Smooth muscle cell (in vitro differentiated cells): Measurements from ENCODE around the gene TRIM15. TPM values are rescaled to one million over a fixed set of nuclear protein-coding genes. Genes with fewer than 3 reads are reported as not detected.

Experiments used
- DNase-seq: peaks from one replicate; lab custom pipeline; 2025; ENCODE audit not compliant: unreplicated experiment; lab: John Stamatoyannopoulos, UW
- H2AFZ ChIP-seq: fragments of 200-600 bp; sonication (generic); 2 replicates; pipeline ENCODE4 v1.6.0; 2016; ENCODE audit warnings: antibody characterized with exemption, low read depth, mild to moderate bottlenecking
- H3F3A ChIP-seq: fragments of 200-600 bp; sonication (generic); 2 replicates; pipeline ENCODE4 v1.6.0; 2017; ENCODE audit warnings: antibody characterized with exemption, low read depth
- H3K27ac ChIP-seq: fragments of 200-600 bp; sonication (generic); 2 replicates; pipeline ENCODE4 v1.5.1; 2016; ENCODE audit warnings: low read depth, mild to moderate bottlenecking
- H3K27me3 ChIP-seq: fragments of 200-600 bp; sonication (generic); 2 replicates; pipeline ENCODE4 v1.6.1; 2016; ENCODE audit warnings: low read depth, mild to moderate bottlenecking
- H3K36me3 ChIP-seq: fragments of 200-600 bp; sonication (generic); 2 replicates; pipeline ENCODE4 v1.5.1; 2016; ENCODE audit warnings: low read depth
- H3K4me1 ChIP-seq: fragments of 200-600 bp; sonication (generic); 2 replicates; pipeline ENCODE4 v1.5.1; 2016; ENCODE audit warnings: low read depth
- H3K4me2 ChIP-seq: fragments of 200-600 bp; sonication (generic); 2 replicates; pipeline ENCODE4 v1.6.0; 2016; ENCODE audit warnings: mild to moderate bottlenecking
- H3K4me3 ChIP-seq: fragments of 200-600 bp; sonication (generic); 2 replicates; pipeline ENCODE4 v1.5.1; 2016; ENCODE audit warnings: mild to moderate bottlenecking
- H3K79me2 ChIP-seq: fragments of 200-600 bp; sonication (generic); 2 replicates; pipeline ENCODE4 v1.6.0; 2016; ENCODE audit warnings: low read depth, mild to moderate bottlenecking
- H3K9ac ChIP-seq: fragments of 200-600 bp; sonication (generic); 2 replicates; pipeline ENCODE4 v1.6.0; 2016; ENCODE audit warnings: low read depth
- H3K9me3 ChIP-seq: fragments of 200-600 bp; sonication (generic); replicated peaks from 2 replicates; pipeline ENCODE4 v1.5.1; 2016; ENCODE audit warnings: low read depth
- H4K20me1 ChIP-seq: fragments of 200-600 bp; sonication (generic); 2 replicates; pipeline ENCODE4 v1.6.0; 2016; ENCODE audit warnings: low read depth
- CTCF ChIP-seq: fragments of 200-600 bp; sonication (generic); IDR thresholded peaks from 2 replicates; pipeline ENCODE4 v1.5.1; 2017; ENCODE audit warnings: borderline replicate concordance, mild to moderate bottlenecking, antibody characterized with exemption; ENCODE audit not compliant: insufficient read depth, poor library complexity, severe bottlenecking
- WGBS: methylation state at CpG from one replicate; pipeline ENCODE4 v1.1.7; 2016; ENCODE audit warnings: low lambda C conversion rate; 5-methylcytosine and 5-hydroxymethylcytosine counted together
- polyA plus RNA-seq: library from polyadenylated mRNA; unstranded; fragments of >200 nt; fragmentation: Nextera tagmentation; extraction: Ambion mirVana; gene quantifications from 2 replicates; pipeline ENCODE4 v1.2.1, GENCODE V29; 2016
- total RNA-seq: library from RNA; depleted of rRNA; stranded (reverse); fragments of >200 nt; gene quantifications from 2 replicates; pipeline ENCODE4 v1.2.3, GENCODE V29; 2014

TRIM15 gene
- total and polyA plus RNA-seq, 2 experiments from 2014 or later: not detected

- no peak overlapping the region for H3K4me2 ChIP-seq
- no peak overlapping the region for H3K9ac ChIP-seq
- H3K27ac ChIP-seq: no peak overlapping the region
- no peaks in the 10 kb centered on the region for H3K36me3 ChIP-seq
- 72% methylated on average over 6 of the region's 6 CpGs for WGBS
- DNase-seq: no peak
- peaks cover 54% of the 10 kb centered on the region for H3K27me3 ChIP-seq
- no peaks in the 10 kb centered on the region for H4K20me1 ChIP-seq
- no peaks in the 10 kb centered on the region for H3K9me3 ChIP-seq
- H2AFZ ChIP-seq: no peak overlapping the region
- no peaks in the 10 kb centered on the region for H3K4me1 ChIP-seq
- no peaks in the 10 kb centered on the region for H3F3A ChIP-seq
- no peak overlapping the region for H3K4me3 ChIP-seq
- no peak for TF ChIP-seq CTCF
- no peaks in the 10 kb centered on the region for H3K79me2 ChIP-seq
Measured at GRCh38 chr6:30144811-30145210, 18.5 kb upstream of the TRIM15 start.

DNA sequence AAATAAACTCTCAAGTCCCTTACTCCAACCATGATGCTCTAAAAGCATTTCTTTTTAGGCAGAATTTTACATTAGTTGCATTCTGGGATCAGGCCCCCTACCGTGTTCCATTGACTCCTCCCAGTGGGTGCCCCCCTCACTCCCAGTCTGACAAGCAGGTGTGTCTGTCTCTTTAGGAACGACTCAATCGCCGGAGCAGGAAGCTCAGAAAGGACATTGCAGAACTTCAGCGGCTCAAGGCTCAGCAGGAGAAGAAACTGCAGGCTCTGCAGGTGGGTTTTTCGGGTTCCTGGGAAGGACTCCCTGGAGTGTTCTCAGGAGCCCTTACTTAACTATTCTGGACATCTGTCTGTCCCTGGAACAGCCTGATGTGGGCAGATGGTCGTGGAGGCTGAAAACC is 17.5 kb upstream of the TRIM15 start:
- Histone ChIP-seq H3K27ac (no peak overlapping the region), H3K9me3 (no peaks in the 10 kb centered on the region), H4K20me1 (no peaks in the 10 kb centered on the region), H3K27me3 (peaks cover 59% of the 10 kb centered on the region), H3F3A (no peaks in the 10 kb centered on the region), H3K4me2 (no peak overlapping the region), H3K36me3 (no peaks in the 10 kb centered on the region), H3K79me2 (no peaks in the 10 kb centered on the region), H3K4me3 (no peak overlapping the region), H3K4me1 (no peaks in the 10 kb centered on the region), H2AFZ (no peak overlapping the region), H3K9ac (no peak overlapping the region)
- no peak for DNase-seq
- TF ChIP-seq CTCF: no peak
- WGBS: 64% methylated on average over 7 of the region's 7 CpGs

DNA sequence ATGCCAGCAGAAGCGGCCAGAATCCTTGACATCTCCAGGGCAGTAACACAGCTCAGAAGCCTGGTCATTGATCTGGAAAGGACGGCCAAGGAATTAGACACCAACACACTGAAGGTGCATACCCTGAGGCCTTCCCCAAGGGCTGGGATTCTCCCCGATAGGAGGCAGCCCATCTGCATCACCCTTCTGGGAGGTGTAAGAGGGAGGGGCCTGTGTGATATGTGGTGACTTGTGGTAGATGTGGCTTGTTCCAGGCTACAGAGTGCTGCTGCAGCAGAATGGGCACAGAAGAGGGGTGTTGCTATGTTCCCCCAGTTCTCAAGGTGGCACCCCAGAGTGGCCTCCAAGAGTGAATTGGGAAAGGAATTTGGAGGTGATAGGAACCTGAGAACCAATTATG is 16.2 kb upstream of the TRIM15 start:
- Histone ChIP-seq H3K36me3 (no peaks in the 10 kb centered on the region), H3K27me3 (peaks cover 56% of the 10 kb centered on the region), H2AFZ (no peak overlapping the region), H3K27ac (no peak overlapping the region), H3F3A (no peaks in the 10 kb centered on the region), H3K4me3 (no peak overlapping the region), H3K9me3 (no peaks in the 10 kb centered on the region), H4K20me1 (no peaks in the 10 kb centered on the region), H3K4me1 (no peaks in the 10 kb centered on the region), H3K9ac (no peak overlapping the region), H3K4me2 (no peak overlapping the region), H3K79me2 (no peaks in the 10 kb centered on the region)
- 90% methylated on average over 3 of the region's 3 CpGs for WGBS
- TF ChIP-seq CTCF: no peak
- no peak for DNase-seq

GRCh38 chr6:30149234-30149633 is 14.1 kb upstream of the TRIM15 start:
- DNase-seq: no peak
- Histone ChIP-seq H3K27me3 (peaks cover 46% of the 10 kb centered on the region), H3K4me2 (no peak overlapping the region), H3K36me3 (no peaks in the 10 kb centered on the region), H3K27ac (no peak overlapping the region), H3K79me2 (no peaks in the 10 kb centered on the region), H4K20me1 (no peaks in the 10 kb centered on the region), H3K9ac (no peak overlapping the region), H3K4me3 (no peak overlapping the region), H3K4me1 (no peaks in the 10 kb centered on the region), H3K9me3 (no peaks in the 10 kb centered on the region), H2AFZ (no peak overlapping the region), H3F3A (no peaks in the 10 kb centered on the region)
- no peak for TF ChIP-seq CTCF
- WGBS: 61% methylated on average over 3 of the region's 3 CpGs
